Limb (tissue), 2 donors: Measurements from ENCODE around the gene HS6ST2.

ENCODE experiments used
- DNase-seq, 2 donors: peaks; one replicate each; pipeline ENCODE4 v3.0.0-alpha.2; 2016; ENCODE audit errors: extremely low spot score in 2 of 2

Gene HS6ST2

GRCh38 chrX:132685276-132685675 is 273.2 kb downstream of the HS6ST2 start:
- DNase-seq: no peak

GRCh38 chrX:132677233-132677716 is 281.2 kb downstream of the HS6ST2 start:
- no peak for DNase-seq

DNA sequence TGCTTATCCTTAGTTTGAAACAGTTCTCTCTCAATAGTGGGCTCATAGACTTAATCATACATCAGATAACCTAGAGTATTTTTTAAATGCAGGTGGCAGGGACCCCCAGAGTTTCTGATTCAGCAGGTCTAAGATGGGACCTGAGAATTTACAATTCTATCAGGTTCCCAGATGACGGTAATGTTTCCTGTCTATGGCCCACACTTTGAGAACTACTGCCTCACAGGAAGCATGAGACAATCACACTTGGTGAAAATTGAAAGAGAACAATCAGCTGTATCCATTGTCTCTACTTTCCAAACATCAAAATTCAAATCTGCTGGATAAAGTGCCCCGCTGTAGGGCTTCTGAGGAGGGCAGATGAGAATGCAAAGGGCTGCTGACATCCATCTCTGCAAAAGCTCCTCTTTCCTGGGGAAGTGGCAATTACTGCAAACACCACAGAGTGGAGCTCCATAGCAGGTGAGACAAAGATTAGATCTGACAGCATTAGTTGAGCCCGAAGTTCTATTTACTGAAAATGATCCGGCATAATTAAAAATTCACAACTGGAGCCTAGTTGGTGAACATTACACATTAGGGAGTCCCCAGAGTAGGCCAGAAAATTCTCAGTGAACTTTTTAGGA is 281.8 kb downstream of the HS6ST2 start:
- DNase-seq: no peak

GRCh38 chrX:132676102-132676501 is 282.3 kb downstream of the HS6ST2 start:
- DNase-seq: no peak

DNA sequence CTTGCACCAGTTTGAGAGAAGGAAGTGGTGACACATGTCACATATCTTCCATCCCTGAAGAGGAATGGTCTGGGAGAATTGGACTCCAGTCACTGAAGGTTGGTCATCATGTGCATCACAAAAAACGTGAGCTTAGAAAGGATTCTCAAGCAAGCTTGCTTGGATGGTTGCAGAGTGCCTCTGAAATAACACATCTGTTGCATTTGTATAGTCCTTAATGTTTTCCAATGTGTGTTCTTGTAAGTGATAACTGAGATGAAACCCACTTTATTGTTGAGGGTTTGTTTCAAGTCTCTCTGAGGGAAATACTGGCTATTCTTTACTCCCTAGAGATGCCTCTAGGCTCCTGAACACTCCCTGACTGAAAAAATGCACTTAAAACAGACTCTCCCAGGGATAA is 285.1 kb downstream of the HS6ST2 start:
- no peak for DNase-seq

DNA sequence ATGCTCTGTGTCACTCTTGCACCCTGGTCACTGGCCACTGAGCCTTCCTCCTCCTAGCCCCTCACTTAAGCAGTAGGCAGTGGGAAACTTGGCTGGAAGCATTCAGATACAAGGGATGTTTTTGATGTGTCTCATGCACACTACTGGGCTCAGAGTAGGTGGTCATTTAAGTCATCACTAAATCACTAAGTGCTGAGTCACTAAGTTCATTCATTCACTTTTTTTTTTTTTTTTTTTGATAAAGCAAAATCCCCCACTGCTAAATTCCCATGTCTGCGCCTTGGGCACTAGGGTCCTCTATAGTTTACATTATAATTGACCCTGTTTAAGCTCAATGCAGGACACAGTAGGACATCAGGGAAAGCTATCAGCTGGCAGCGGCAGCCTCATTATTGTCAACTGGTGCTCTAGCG is 287.2 kb downstream of the HS6ST2 start:
- no peak for DNase-seq

DNA sequence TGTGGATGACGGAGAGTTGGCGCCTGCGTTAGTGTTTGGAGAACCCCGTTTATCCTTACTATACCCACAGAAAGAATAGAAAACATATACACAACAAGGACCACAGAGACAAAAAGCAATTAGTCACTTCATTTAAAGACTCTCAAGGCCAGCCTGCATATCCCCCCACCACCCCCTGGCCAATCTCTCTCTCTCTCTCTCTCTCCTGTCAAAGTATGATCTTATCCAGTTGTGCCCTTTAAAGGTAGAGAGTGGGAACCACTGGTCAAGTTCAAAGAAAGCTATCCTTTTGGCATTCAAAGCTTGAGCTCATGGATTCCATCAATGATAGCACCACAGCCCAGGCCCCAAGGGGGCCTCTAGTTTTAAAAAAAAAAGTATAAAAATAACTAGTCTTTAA is 289.3 kb downstream of the HS6ST2 start:
- DNase-seq: no peak

DNA sequence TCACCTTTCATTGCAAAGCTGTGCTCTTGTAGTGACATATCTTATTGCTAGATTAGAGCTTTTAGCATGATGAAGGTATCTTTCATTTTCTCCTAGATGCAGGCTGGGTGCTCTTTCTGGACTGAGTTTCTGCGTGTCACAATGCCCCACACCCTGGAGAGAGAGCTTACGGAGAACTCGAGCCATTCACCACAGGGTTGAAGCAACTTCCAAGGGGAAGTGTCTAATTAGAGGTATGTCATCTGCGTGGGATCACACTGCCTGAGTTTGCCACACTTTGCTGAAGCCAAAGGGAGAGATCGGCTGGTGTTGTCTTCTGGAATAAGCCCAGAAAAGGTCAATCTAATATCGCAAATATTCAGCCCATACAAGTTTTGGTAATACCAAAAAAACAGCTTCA is 290.3 kb downstream of the HS6ST2 start:
- no peak for DNase-seq

GRCh38 chrX:132665676-132666075 is 292.8 kb downstream of the HS6ST2 start:
- no peak for DNase-seq

GRCh38 chrX:132664273-132664672 is 294.2 kb downstream of the HS6ST2 start:
- no peak for DNase-seq

DNA sequence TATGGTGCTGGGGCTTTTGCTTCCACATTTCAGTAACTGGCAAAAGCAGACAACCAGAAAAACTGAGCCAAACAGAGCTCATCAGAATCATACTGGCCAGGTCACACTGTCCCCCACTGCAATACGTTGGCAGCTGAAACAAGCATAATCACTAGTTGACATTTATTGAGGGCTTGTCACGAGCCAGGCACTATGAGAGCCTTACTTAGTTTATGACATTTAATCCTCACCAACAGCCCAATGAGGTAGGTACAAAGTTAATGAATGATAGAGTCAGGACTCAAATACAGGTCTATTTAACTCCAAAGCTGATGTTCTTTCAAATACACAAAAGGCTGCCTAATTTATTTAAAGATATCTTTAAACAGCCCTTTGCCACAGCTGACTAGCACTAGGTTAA is 295.6 kb downstream of the HS6ST2 start:
- no peak for DNase-seq

DNA sequence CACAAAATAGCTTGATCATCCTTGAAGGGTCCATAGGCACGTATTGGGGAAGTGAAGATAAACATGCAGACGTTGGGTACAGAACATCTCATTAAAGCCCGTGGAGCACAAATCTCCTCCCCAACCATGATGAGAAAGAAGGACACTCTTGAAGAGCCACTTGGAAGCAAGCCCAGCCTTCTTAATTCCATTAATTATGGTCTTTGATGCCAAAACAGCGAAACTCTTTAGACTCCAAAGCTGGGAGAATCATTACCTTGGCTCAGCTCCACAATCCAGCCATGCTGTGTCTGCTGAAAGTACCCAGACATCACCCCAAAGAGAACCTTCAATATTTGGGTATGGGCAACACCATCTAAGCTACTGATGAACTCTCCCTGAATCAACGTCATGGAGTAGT is 300.6 kb downstream of the HS6ST2 start:
- DNase-seq: no peak

DNA sequence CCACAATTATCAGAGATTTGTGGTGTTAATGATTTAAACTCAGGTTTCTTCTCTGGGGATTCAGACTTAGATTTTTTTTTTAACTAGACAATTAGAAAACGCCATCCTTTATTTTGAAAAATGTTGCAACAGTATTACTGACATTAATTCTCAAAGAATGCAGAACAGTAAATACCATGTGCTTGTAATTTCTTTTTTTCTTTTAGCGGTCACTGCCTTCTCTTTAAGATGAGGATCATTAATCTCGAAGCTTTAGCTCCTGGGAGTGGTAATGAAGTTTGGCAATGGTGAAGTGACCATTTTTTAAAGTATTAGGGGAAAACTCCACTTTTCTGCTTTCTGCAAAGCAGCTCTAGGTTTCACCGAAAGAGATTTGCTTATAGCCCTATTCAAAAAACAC is 305.6 kb downstream of the HS6ST2 start:
- DNase-seq: no peak

DNA sequence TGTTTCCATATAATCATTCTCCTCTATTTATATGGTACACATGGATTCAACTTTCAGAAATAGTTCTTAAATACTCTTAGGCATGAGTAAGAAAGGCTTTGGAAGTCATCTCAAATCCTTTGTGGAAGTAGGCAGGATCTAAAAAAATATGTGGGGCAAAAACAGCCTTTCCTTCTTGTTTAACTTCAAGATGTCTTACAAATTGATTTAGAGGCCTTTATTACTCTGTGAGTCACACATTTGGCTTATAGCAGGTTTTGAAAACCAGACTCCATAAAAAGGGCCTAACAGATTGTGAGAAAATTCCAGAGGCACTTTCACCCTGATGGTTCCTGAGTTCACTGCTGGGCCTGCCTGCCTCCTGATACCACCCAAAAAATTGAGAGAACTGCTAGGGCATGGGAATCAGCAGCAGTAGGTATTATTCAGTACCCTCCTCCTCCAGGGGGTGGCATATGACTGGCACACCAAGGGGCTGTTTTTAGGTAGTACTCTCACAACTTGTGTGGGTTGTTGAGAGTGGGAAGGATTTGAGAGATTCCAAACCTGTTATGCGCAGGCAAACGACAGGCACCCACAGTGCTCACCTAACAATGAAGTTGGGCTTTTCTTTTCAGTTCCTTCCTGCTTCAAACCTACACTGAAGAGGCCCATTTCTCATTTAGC is 306.9 kb downstream of the HS6ST2 start:
- DNase-seq: no peak

DNA sequence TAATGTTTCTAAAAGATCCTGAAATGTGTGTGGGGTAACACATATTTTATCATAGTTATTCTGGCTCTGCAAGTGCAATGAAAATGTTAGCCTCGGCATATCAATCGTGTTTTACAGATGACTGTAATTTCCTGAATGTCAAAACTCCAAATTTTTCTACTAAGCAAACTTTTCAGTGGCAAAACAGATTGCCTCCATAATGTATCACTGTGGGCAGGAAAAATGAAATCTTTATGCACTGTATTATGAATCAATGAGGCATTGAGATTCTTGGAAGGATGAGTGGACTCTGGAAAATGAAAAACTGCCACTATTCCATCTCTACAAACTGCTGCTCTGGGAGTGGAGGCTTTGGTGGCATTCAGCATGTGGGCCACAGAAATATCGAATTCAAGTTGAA is 309.5 kb downstream of the HS6ST2 start:
- no peak for DNase-seq

GRCh38 chrX:132639446-132639845 is 319.0 kb downstream of the HS6ST2 start:
- no peak for DNase-seq

DNA sequence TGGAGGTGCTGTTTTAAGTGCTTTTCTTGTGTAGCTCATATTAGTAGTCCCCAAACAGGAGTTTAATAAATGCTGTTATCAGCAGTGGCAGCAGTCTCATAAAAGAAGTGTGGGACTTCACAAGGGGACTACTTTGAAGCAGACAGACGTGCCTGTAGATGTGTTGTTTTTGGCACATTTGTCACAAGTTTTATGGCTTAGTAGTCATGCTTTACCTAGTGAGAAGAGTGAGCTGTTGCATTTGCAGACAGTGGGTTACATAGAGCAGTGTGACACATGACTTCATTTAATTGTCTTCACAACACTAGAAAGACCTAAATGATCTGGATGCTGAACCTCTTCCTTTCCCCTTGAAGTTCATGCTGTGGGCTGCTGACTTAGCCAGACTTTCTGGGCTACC is 320.1 kb downstream of the HS6ST2 start:
- DNase-seq: no peak

DNA sequence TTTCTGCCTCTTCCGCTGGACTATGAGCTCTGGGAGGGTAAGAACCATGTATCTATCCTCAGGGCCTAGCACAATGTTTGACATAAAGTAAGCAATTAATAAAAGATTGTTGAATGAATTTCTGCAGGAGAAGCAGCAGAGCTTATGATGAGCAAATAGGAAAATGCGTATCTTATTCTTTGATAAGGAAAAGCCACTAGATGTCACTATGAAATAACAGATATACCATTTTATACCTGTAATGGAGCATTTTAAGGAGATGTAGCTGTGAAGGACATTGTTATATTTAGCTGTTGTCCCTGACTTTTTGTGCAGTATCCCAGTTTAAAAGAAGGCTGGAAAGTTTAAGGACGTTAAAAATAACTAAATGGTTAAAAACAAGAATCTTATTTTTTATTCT is 322.3 kb downstream of the HS6ST2 start:
- DNase-seq: peak in 1 of 2 donors; percentile 6

GRCh38 chrX:132634521-132634920 is 323.9 kb downstream of the HS6ST2 start:
- no peak for DNase-seq

- peak in 1 of 2 donors; percentile 15 for DNase-seq
These were observed 326.7 kb downstream of the HS6ST2 start for GRCh38 chrX:132631579-132632232.

DNA sequence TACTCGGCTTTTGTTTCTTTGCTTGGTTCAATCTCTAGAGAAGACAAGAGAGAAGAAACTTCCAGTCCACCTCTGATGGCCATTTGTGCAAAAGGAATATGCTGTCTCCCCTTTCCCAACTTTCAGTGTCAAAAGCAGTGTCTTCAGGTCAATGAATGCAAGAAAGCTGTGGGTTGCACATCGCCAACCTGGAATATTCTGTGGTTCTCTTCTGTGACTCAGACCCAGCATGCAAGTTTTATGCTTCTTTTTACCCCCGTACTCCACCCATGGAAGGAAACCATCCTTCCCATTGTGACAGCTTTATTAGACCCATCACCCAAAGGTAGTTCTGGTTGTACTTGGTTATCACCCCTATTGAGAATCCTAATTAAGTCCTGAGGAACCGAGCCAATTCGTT is 334.0 kb downstream of the HS6ST2 start:
- DNase-seq: no peak

- DNase-seq: no peak
These were observed 334.5 kb downstream of the HS6ST2 start for GRCh38 chrX:132623942-132624341.

DNA sequence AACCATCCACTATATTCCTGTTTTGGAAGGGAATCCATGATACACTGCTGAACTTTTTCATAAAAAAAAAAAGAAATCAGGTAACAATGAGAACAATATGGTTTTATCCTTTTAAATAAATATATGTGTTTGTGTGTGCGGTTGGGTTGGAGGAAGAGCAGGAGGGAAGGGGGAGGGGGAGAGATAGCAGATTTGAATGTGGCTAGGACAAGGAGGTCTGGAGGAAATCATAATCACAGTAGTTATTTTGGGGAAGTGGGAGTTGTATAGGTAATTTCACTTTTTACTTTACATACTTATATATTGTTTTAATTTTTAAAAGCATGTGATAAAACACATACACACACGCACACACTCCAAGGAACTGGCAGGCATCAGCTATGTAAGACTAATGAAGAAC is 335.1 kb downstream of the HS6ST2 start:
- no peak for DNase-seq
